Astrocyte of the spinal cord (primary cell): ENCODE measurements around the gene ATP8B3.
"Not testable (repeated sequence)": the region's sequence is repeated elsewhere in the genome, so short reads cannot be mapped to it uniquely, and the experiment has no call there.

ENCODE experiments used
- DNase-seq: peaks from one replicate; pipeline ENCODE4 v3.0.0; 2011; ENCODE audit warnings: low read depth, low spot score
- H3K4me3 ChIP-seq: 2 replicates; pipeline ENCODE4 v1.5.1; 2011; ENCODE audit warnings: low read depth, mild to moderate bottlenecking, low read length, moderate library complexity
- CTCF ChIP-seq: IDR thresholded peaks from 2 replicates; pipeline ENCODE4 v1.5.1; 2012; ENCODE audit warnings: low read depth, mild to moderate bottlenecking, low read length, inconsistent platforms
- in situ Hi-C: cut with HindIII; loops from 2 replicates; pipeline ENCODE4 v1.10.0; 2017; ENCODE audit warnings: low sequenced_read_pairs

ATP8B3 gene

GRCh38 chr19:1762243-1763117 is 49.6 kb downstream of the ATP8B3 start:
- TF ChIP-seq CTCF, result no peak
- H3K4me3 ChIP-seq, result no peak overlapping the region
- in situ Hi-C loops, result no loop called here
- DNase-seq, result no peak

- H3K4me3 ChIP-seq, result no peak overlapping the region
- DNase-seq, result no peak
- in situ Hi-C loops, result no loop called here
- TF ChIP-seq CTCF, result no peak
Observed at GRCh38 chr19:1761528-1762242, 50.4 kb downstream of the ATP8B3 start.

GRCh38 chr19:1760786-1761527 is 51.1 kb downstream of the ATP8B3 start:
- H3K4me3 ChIP-seq, DNase-seq, in situ Hi-C loops: not testable (repeated sequence)

GRCh38 chr19:1760020-1760419 is 52.1 kb downstream of the ATP8B3 start:
- no peak overlapping the region for H3K4me3 ChIP-seq
- no peak for DNase-seq
- no peak for TF ChIP-seq CTCF
- in situ Hi-C loops, result no loop called here

GRCh38 chr19:1758959-1759903 is 52.8 kb downstream of the ATP8B3 start:
- no peak for TF ChIP-seq CTCF
- in situ Hi-C loops, result no loop called here
- DNase-seq, result no peak
- H3K4me3 ChIP-seq, result no peak overlapping the region

GRCh38 chr19:1758231-1758577 is 53.9 kb downstream of the ATP8B3 start:
- TF ChIP-seq CTCF, result no peak
- H3K4me3 ChIP-seq, result no peak overlapping the region
- in situ Hi-C loops, result no loop called here
- no peak for DNase-seq
